IPS-18c (cell line): Measurements from ENCODE around the gene EDIL3.

ENCODE experiments used
- H3K4me3 ChIP-seq: 2 replicates; pipeline ENCODE4 v1.7.0; 2013; ENCODE audit warnings: low read depth, mild to moderate bottlenecking, low read length, moderate library complexity; ENCODE audit not compliant: insufficient read depth
- H3K9me3 ChIP-seq: one replicate; pipeline ENCODE4 v1.6.1; 2013; ENCODE audit warnings: mild to moderate bottlenecking, low read length, moderate library complexity; ENCODE audit not compliant: control insufficient read depth, insufficient read depth

Gene EDIL3

GRCh38 chr5:84251503-84251902 is 133.2 kb downstream of the EDIL3 start:
- Histone ChIP-seq H3K4me3 (no peak overlapping the region), H3K9me3 (no peaks in the 10 kb centered on the region)

- no peak overlapping the region for H3K4me3 ChIP-seq
- H3K9me3 ChIP-seq, result no peaks in the 10 kb centered on the region
Measured at GRCh38 chr5:84249918-84250630, 134.6 kb downstream of the EDIL3 start.

- H3K4me3 ChIP-seq, result no peak overlapping the region
- H3K9me3 ChIP-seq, result no peaks in the 10 kb centered on the region
Measured at GRCh38 chr5:84248013-84248412, 136.7 kb downstream of the EDIL3 start.

DNA sequence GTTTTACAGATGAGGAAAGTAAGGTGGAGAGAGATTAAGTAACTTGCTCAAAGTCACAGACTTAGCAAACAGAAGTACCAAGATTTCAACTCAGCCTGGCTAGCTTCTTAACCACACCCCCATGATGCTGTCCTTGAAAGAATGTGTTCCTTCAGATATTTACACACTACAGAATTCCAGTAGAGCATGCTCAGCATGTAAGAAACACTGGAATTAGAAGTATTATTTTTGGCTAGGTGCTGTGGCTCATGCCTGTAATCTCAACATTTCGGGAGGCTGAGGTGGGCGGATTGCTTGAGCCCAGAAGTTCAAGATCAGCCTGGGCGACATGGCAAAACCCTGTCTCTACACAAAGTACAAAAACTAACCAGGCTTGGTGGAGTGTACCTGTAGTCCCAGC is 142.4 kb downstream of the EDIL3 start:
- Histone ChIP-seq H3K9me3 (no peaks in the 10 kb centered on the region), H3K4me3 (no peak overlapping the region)

DNA sequence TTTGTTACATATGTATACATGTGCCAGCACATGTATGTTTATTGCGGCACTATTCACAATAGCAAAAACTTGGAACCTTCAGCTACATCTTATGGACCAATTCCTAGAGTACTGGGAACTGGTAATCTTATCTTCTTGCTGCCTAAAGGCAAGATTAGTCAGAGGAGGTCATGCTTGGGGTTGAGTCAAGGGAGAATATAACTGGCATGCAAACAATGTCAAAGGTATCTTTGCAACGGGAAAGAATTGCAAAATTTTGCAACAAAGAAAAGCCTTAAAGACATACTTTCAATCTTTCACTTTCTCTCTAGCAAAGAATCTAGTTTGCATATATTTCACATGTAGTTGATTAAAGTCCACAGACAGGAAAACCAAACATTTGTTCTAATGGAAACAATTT is 145.2 kb downstream of the EDIL3 start:
- no peak overlapping the region for H3K4me3 ChIP-seq

GRCh38 chr5:84237126-84237525 is 147.6 kb downstream of the EDIL3 start:
- no peaks in the 10 kb centered on the region for H3K9me3 ChIP-seq
- H3K4me3 ChIP-seq, result no peak overlapping the region

More for the DNA sequence above, 145.2 kb downstream of the EDIL3 start:
- no peaks in the 10 kb centered on the region for H3K9me3 ChIP-seq

- H3K4me3 ChIP-seq, result no peak overlapping the region
- H3K9me3 ChIP-seq, result no peaks in the 10 kb centered on the region
Measured at GRCh38 chr5:84231433-84231832, 153.2 kb downstream of the EDIL3 start.

GRCh38 chr5:84229045-84229444 is 155.6 kb downstream of the EDIL3 start:
- no peak overlapping the region for H3K4me3 ChIP-seq
- H3K9me3 ChIP-seq, result no peaks in the 10 kb centered on the region

GRCh38 chr5:84228266-84228665 is 156.4 kb downstream of the EDIL3 start:
- Histone ChIP-seq H3K9me3 (no peaks in the 10 kb centered on the region), H3K4me3 (no peak overlapping the region)

DNA sequence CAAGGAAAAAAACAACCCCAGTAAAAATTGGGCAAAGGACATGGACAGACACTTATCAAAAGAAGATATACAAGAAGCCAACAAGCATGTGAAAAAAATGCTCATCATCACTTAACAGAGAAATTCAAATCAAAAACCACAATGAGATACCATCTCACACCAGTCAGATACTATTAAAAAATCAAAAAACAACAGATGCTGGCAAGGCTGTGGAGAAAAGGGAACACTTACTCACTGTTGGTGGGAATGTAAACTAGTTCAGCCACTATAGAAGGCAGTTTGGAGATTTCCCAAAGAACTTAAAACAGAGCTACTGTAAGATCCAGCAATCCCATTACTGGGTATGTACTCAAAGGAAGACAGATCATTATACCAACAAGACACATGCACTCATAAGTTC is 157.4 kb downstream of the EDIL3 start:
- H3K9me3 ChIP-seq, result no peaks in the 10 kb centered on the region
- H3K4me3 ChIP-seq, result no peak overlapping the region

GRCh38 chr5:84218546-84218945 is 166.1 kb downstream of the EDIL3 start:
- no peak overlapping the region for H3K4me3 ChIP-seq
- no peaks in the 10 kb centered on the region for H3K9me3 ChIP-seq

- Histone ChIP-seq H3K4me3 (no peak overlapping the region), H3K9me3 (no peaks in the 10 kb centered on the region)
Measured at GRCh38 chr5:84215521-84215920, 169.2 kb downstream of the EDIL3 start.

GRCh38 chr5:84213861-84214260 is 170.8 kb downstream of the EDIL3 start:
- Histone ChIP-seq H3K4me3 (no peak overlapping the region), H3K9me3 (no peaks in the 10 kb centered on the region)

DNA sequence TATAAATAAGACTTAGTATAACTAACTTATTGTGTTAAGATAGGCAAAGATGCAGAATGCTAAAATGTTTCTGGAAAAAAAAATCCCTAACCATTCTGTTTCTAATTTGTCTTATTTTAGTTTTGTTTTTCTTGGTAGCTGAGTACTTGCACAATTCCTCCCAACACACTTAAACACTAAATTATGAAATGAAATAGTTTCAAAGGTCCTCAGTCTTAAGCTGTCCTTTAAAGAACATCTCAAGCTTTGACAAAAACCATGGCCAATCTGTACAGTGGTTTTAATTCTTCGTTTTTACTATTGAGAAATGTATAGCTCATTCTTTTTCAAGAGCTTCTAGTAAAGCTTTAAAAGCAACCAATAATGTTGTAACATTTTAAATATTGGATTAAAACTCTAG is 171.5 kb downstream of the EDIL3 start:
- H3K4me3 ChIP-seq, result no peak overlapping the region
- H3K9me3 ChIP-seq, result no peaks in the 10 kb centered on the region

GRCh38 chr5:84204772-84205171 is 179.9 kb downstream of the EDIL3 start:
- H3K9me3 ChIP-seq, result no peaks in the 10 kb centered on the region

GRCh38 chr5:84202136-84202535 is 182.5 kb downstream of the EDIL3 start:
- H3K4me3 ChIP-seq, result no peak overlapping the region
- no peaks in the 10 kb centered on the region for H3K9me3 ChIP-seq

More at GRCh38 chr5:84204772-84205171, 179.9 kb downstream of the EDIL3 start:
- no peak overlapping the region for H3K4me3 ChIP-seq

- Histone ChIP-seq H3K4me3 (no peak overlapping the region), H3K9me3 (no peaks in the 10 kb centered on the region)
Measured at GRCh38 chr5:84197538-84197937, 187.1 kb downstream of the EDIL3 start.

DNA sequence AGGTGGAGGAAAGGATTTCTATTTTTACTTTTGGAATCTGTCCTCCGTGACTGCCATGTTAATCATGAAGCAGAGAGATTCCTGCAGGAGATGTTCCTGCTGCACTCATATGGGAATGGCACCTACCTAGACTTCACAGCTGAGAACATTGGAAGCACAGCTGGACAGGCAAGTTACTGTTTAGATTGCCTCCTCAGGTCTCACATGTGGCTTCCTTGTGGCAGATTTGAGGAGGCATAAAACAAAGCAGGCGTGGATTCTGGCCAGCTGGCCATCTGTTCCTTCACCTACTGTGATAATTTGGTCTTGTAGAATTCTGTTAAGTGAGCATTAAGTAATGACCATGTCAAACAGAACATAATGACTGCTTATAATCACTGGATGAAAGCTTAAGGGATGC is 193.4 kb downstream of the EDIL3 start:
- H3K4me3 ChIP-seq, result no peak overlapping the region

GRCh38 chr5:84184857-84185256 is 199.8 kb downstream of the EDIL3 start:
- Histone ChIP-seq H3K9me3 (no peaks in the 10 kb centered on the region), H3K4me3 (no peak overlapping the region)

More for the DNA sequence above, 193.4 kb downstream of the EDIL3 start:
- no peaks in the 10 kb centered on the region for H3K9me3 ChIP-seq
